ENCODE data around the gene GCSAM. TPM values are rescaled to one million over a fixed set of nuclear protein-coding genes. Genes with fewer than 3 reads are reported as not detected.

Gene GCSAM
- total and polyA plus RNA-seq, 2 donors (not counting 1 experiment from before 2014, with no cell fraction given): 14.9 to 24.6 TPM

DNA sequence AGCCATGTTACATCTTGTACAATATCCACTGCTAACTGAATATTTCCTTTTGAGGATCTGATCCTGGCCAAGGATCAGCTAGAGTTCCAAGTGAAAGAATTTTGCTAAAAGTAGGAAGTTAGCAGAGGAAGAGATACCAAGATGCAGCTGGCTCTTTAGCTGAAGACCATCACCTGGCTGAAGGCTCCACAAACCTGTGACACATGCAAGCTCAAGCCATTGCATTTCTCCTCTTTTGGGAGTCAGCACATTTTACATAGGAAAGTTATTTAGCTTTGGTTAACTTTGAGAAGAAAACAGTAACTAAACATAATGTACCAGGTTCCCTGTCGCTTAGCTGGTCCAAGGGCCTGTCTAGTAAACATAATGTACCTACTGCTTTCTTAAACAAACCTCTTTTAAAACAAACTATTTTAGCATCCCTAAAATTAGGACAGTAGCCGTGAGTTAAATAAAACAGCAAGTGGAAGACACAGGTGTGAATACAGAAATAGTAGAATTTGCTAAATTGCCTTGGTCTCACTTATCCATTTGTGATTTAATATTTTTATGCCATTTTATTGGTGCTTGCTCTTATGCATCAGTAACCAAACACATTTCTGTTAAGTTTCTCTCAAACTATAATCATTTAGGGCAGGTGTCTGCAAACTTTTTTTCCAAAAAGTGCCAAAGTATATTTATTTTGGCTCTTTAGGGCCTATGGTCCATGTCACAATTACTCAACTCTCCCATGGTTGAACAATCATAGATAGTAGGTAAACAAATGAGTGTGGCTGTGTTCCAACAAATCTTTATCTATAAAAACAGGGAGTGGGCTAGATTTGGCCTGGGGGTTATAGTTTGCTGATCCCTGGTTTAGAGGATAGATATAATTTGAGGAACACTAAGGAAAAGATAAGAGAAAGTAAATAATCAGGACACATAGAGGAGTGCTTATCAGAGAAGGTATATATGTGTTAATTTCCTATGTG lies 11.2 kb downstream of the GCSAM start:
- Histone ChIP-seq H3K9me3 (ENCODE audit: control extremely low read depth in 1 of 3, control insufficient read depth in 2 of 3, insufficient read depth in 1 of 3, low read length in 2 of 3) (no peaks in the 10 kb centered on the region), H3K27ac (ENCODE audit: low read length in 2 of 2) (peak overlapping the region; percentile 14 to 78), H2AFZ (ENCODE audit: insufficient read depth, low read depth, low read length, poor library complexity, severe bottlenecking) (no peak overlapping the region), H3K4me2 (replicated peaks; ENCODE audit: low read depth, low read length, poor library complexity, severe bottlenecking) (peak overlapping the region; percentile 56), H3K4me1 (ENCODE audit: control insufficient read depth in 2 of 2, insufficient read depth in 2 of 2, low read length in 2 of 2) (peaks cover 85 to 94% of the 10 kb centered on the region in 2 donors), H3K36me3 (replicated peaks in 1 of 2; ENCODE audit: control extremely low read depth in 1 of 2, control insufficient read depth in 1 of 2, extremely low read depth in 1 of 2, insufficient read depth in 2 of 2, low read length in 1 of 2) (peaks cover 0 to 19% of the 10 kb centered on the region in 2 experiments), H3K79me2 (ENCODE audit: control insufficient read depth, insufficient read depth, low read length) (peaks cover 27% of the 10 kb centered on the region), H3K27me3 (replicated peaks in 1 of 4; ENCODE audit: control extremely low read depth in 1 of 4, control insufficient read depth in 3 of 4, insufficient read depth in 4 of 4, low read length in 3 of 4) (no peaks in the 10 kb centered on the region), H4K20me1 (ENCODE audit: control insufficient read depth, insufficient read depth, low read length, poor library complexity, severe bottlenecking) (no peaks in the 10 kb centered on the region), H3K4me3 (ENCODE audit: control extremely low read depth in 1 of 5, extremely low read depth in 1 of 5, insufficient read depth in 1 of 5, low read depth in 2 of 5, low read length in 4 of 5) (no peak overlapping the region), H3K9ac (ENCODE audit: low read length) (no peak overlapping the region)
- WGBS (ENCODE audit: insufficient coverage): no CpG with 5 or more reads among the region's 2 CpGs
- ATAC-seq (ENCODE audit: low read depth): no peak
- CTCF ChIA-PET: interaction anchor here (0.8 to 1.0 kb wide), 2 partner anchors 10 to 15 kb away, joined by 3 to 7 read pairs; no protein-coding TSS in a partner anchor
- peak overlapping the region; percentile 84 for H3K27ac Mint-ChIP-seq
- POLR2A ChIA-PET: no interaction called here
- DNase-seq: no peak
- peaks cover 89% of the 10 kb centered on the region for H3K4me1 Mint-ChIP-seq
- intact Hi-C loops (cut with micrococcal nuclease): no loop called here
- no peak for TF ChIP-seq EZH2 (IDR thresholded peaks at IDR 0.05; ENCODE audit: borderline replicate concordance, insufficient read depth, low read depth, low read length, poor library complexity, severe bottlenecking)
- TF ChIP-seq, protein P1, sequence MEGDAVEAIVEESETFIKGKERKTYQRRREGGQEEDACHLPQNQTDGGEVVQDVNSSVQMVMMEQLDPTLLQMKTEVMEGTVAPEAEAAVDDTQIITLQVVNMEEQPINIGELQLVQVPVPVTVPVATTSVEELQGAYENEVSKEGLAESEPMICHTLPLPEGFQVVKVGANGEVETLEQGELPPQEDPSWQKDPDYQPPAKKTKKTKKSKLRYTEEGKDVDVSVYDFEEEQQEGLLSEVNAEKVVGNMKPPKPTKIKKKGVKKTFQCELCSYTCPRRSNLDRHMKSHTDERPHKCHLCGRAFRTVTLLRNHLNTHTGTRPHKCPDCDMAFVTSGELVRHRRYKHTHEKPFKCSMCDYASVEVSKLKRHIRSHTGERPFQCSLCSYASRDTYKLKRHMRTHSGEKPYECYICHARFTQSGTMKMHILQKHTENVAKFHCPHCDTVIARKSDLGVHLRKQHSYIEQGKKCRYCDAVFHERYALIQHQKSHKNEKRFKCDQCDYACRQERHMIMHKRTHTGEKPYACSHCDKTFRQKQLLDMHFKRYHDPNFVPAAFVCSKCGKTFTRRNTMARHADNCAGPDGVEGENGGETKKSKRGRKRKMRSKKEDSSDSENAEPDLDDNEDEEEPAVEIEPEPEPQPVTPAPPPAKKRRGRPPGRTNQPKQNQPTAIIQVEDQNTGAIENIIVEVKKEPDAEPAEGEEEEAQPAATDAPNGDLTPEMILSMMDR (IDR thresholded peaks at IDR 0.05): no peak
- H3K27me3 Mint-ChIP-seq: no peaks in the 10 kb centered on the region
- no peaks in the 10 kb centered on the region for H3K9me3 Mint-ChIP-seq (ENCODE audit: insufficient read depth)
- peak overlapping the region; percentile 49 for H3K4me3 Mint-ChIP-seq

Measured in B cell (primary cell).